Measurements from ENCODE around the gene EBP.

- TF ChIP-seq CTCF (IDR thresholded peaks at IDR 0.05; ENCODE audit: low read depth, low read length) = no peak
- no peak for TF ChIP-seq POLR2A (IDR thresholded peaks at IDR 0.05; ENCODE audit: extremely low read depth, insufficient read length)
- no peak for TF ChIP-seq MAX (IDR thresholded peaks at IDR 0.05; ENCODE audit: low read depth, low read length)
Observed at GRCh38 chrX:48509245-48509590, 12.4 kb upstream of the EBP start.

All from NB4 (cell line).